ENCODE measurements around the gene CCDC92B. TPM values are rescaled to one million over a fixed set of nuclear protein-coding genes. Genes with fewer than 3 reads are reported as not detected.
A peak's percentile ranks its signal among the peaks of the same experiment; 100 is the strongest.

CCDC92B gene
- total RNA-seq, 1 donor from 2014 or later = 0.35 TPM

GRCh38 chr17:2776589-2777241 is 27.3 kb upstream of the CCDC92B start:
- Mint-ChIP-seq H3K4me3 (peak overlapping the region; percentile 78), H3K27me3 (ENCODE audit: low read depth) (peaks cover 55% of the 10 kb centered on the region), H3K36me3 (ENCODE audit: low read depth) (no peaks in the 10 kb centered on the region), H3K27ac (ENCODE audit: unreplicated experiment) (no peak overlapping the region), H3K4me1 (peaks cover 8% of the 10 kb centered on the region), H3K9me3 (no peaks in the 10 kb centered on the region)
- peak; percentile 37 for DNase-seq (ENCODE audit: low read depth, low spot score)
- no peak for TF ChIP-seq CTCF (conservative IDR thresholded peaks at IDR 0.05)

- H3K27ac Mint-ChIP-seq (ENCODE audit: unreplicated experiment) = no peak overlapping the region
- no peak for DNase-seq (ENCODE audit: low read depth, low spot score)
- H3K27me3 Mint-ChIP-seq (ENCODE audit: low read depth) = peaks cover 61% of the 10 kb centered on the region
- no peak for TF ChIP-seq CTCF (conservative IDR thresholded peaks at IDR 0.05)
- H3K4me1 Mint-ChIP-seq = peaks cover 8% of the 10 kb centered on the region
- no peaks in the 10 kb centered on the region for H3K9me3 Mint-ChIP-seq
- H3K36me3 Mint-ChIP-seq (ENCODE audit: low read depth) = no peaks in the 10 kb centered on the region
- H3K4me3 Mint-ChIP-seq = peak overlapping the region; percentile 77
These were observed 25.8 kb upstream of the CCDC92B start for GRCh38 chr17:2775206-2775605.

- DNase-seq (ENCODE audit: low read depth, low spot score) = no peak
- Mint-ChIP-seq H3K4me1 (no peaks in the 10 kb centered on the region), H3K27ac (ENCODE audit: unreplicated experiment) (no peak overlapping the region), H3K9me3 (no peaks in the 10 kb centered on the region), H3K36me3 (ENCODE audit: low read depth) (no peaks in the 10 kb centered on the region), H3K27me3 (ENCODE audit: low read depth) (peaks cover 54% of the 10 kb centered on the region), H3K4me3 (no peak overlapping the region)
- no peak for TF ChIP-seq CTCF (conservative IDR thresholded peaks at IDR 0.05)
These were observed 20.7 kb upstream of the CCDC92B start for GRCh38 chr17:2770129-2770528.

GRCh38 chr17:2758870-2759269 is 9.4 kb upstream of the CCDC92B start:
- peaks cover 81% of the 10 kb centered on the region for H3K27me3 Mint-ChIP-seq (ENCODE audit: low read depth)

GRCh38 chr17:2755891-2756724 is 6.7 kb upstream of the CCDC92B start:
- Mint-ChIP-seq H3K27ac (ENCODE audit: unreplicated experiment) (no peak overlapping the region), H3K27me3 (ENCODE audit: low read depth) (peaks cover 88% of the 10 kb centered on the region)

More at GRCh38 chr17:2758870-2759269, 9.4 kb upstream of the CCDC92B start:
- no peak overlapping the region for H3K27ac Mint-ChIP-seq (ENCODE audit: unreplicated experiment)
- no peaks in the 10 kb centered on the region for H3K36me3 Mint-ChIP-seq (ENCODE audit: low read depth)
- DNase-seq (ENCODE audit: low read depth, low spot score) = no peak
- peaks cover 3% of the 10 kb centered on the region for H3K4me1 Mint-ChIP-seq
- H3K9me3 Mint-ChIP-seq = no peaks in the 10 kb centered on the region
- H3K4me3 Mint-ChIP-seq = no peak overlapping the region
- no peak for TF ChIP-seq CTCF (conservative IDR thresholded peaks at IDR 0.05)

More at GRCh38 chr17:2755891-2756724, 6.7 kb upstream of the CCDC92B start:
- no peak for TF ChIP-seq CTCF (conservative IDR thresholded peaks at IDR 0.05)
- H3K9me3 Mint-ChIP-seq = no peaks in the 10 kb centered on the region
- H3K4me3 Mint-ChIP-seq = no peak overlapping the region
- peaks cover 3% of the 10 kb centered on the region for H3K4me1 Mint-ChIP-seq
- DNase-seq (ENCODE audit: low read depth, low spot score) = no peak
- H3K36me3 Mint-ChIP-seq (ENCODE audit: low read depth) = no peaks in the 10 kb centered on the region

All from neural crest cell (in vitro differentiated cells).